Measurements from ENCODE around the gene ETFB. TPM values are rescaled to one million over a fixed set of nuclear protein-coding genes. Genes with fewer than 3 reads are reported as not detected.
A peak's percentile ranks its signal among the peaks of the same experiment; 100 is the strongest.

ETFB gene
- total and polyA plus RNA-seq, 9 of the 15 experiments (the other 6 are each of a cell fraction or from before 2014, with no cell fraction given) = 18.1 to 143 (median 96.1) TPM

GRCh38 chr19:51365965-51366388, at the start of gene ETFB (continued):
- TF ChIP-seq, protein P1, sequence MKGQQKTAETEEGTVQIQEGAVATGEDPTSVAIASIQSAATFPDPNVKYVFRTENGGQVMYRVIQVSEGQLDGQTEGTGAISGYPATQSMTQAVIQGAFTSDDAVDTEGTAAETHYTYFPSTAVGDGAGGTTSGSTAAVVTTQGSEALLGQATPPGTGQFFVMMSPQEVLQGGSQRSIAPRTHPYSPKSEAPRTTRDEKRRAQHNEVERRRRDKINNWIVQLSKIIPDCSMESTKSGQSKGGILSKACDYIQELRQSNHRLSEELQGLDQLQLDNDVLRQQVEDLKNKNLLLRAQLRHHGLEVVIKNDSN (CRISPR knock-in tag; IDR thresholded peaks at IDR 0.05) = no peak; the same call in 1 of the 2 replicates
- TF ChIP-seq AFF4 (CRISPR knock-in tag; IDR thresholded peaks at IDR 0.05) (peak; percentile 53; the same call in 1 of the 2 replicates), ILK (tag; IDR thresholded peaks at IDR 0.05; ENCODE audit: borderline replicate concordance, low read depth) (no peak), EZH2 (IDR thresholded peaks at IDR 0.05; ENCODE audit: borderline replicate concordance, low read depth, low read length) (no peak), BACH1 (tag; IDR thresholded peaks at IDR 0.05) (no peak), KHSRP (IDR thresholded peaks at IDR 0.05) (no peak), ZBTB17 (CRISPR knock-in tag; IDR thresholded peaks at IDR 0.05) (no peak), SIN3B (IDR thresholded peaks at IDR 0.05; ENCODE audit: low read depth) (no peak), TFAM (CRISPR knock-in tag; conservative IDR thresholded peaks at IDR 0.05) (no peak), KAT7 (CRISPR knock-in tag; IDR thresholded peaks at IDR 0.05; ENCODE audit: borderline replicate concordance) (0 out of 2 replicates have a peak, but pooled peaks have one; percentile 73), TAF7 (tag; IDR thresholded peaks at IDR 0.05) (peak; percentile 36; the same call in 1 of the 2 replicates), EP400 (IDR thresholded peaks at IDR 0.05) (peak; percentile 74), HDAC1 (IDR thresholded peaks at IDR 0.05) (peak in 1 of 2 experiments; percentile 51; a peak in 2 of 4 replicates), ZNF561 (CRISPR knock-in tag; conservative IDR thresholded peaks at IDR 0.05) (no peak), RBFOX2 (IDR thresholded peaks at IDR 0.05; ENCODE audit: low read depth, low read length) (peak; percentile 76), BRD4 (IDR thresholded peaks at IDR 0.05) (0 out of 2 replicates have a peak, but pooled peaks have one; percentile 45), NCOA2 (IDR thresholded peaks at IDR 0.05; ENCODE audit: partially characterized antibody in 2 of 2) (no peak), ZNF134 (CRISPR knock-in tag; conservative IDR thresholded peaks at IDR 0.05) (no peak), XRCC5 (IDR thresholded peaks at IDR 0.05; ENCODE audit: low read depth, low read length) (no peak)
- TF ChIP-seq, protein P2, sequence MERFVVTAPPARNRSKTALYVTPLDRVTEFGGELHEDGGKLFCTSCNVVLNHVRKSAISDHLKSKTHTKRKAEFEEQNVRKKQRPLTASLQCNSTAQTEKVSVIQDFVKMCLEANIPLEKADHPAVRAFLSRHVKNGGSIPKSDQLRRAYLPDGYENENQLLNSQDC (CRISPR knock-in tag; IDR thresholded peaks at IDR 0.05) = no peak
- TF ChIP-seq, protein P3, sequence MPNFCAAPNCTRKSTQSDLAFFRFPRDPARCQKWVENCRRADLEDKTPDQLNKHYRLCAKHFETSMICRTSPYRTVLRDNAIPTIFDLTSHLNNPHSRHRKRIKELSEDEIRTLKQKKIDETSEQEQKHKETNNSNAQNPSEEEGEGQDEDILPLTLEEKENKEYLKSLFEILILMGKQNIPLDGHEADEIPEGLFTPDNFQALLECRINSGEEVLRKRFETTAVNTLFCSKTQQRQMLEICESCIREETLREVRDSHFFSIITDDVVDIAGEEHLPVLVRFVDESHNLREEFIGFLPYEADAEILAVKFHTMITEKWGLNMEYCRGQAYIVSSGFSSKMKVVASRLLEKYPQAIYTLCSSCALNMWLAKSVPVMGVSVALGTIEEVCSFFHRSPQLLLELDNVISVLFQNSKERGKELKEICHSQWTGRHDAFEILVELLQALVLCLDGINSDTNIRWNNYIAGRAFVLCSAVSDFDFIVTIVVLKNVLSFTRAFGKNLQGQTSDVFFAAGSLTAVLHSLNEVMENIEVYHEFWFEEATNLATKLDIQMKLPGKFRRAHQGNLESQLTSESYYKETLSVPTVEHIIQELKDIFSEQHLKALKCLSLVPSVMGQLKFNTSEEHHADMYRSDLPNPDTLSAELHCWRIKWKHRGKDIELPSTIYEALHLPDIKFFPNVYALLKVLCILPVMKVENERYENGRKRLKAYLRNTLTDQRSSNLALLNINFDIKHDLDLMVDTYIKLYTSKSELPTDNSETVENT (CRISPR knock-in tag; IDR thresholded peaks at IDR 0.05) = no peak

Measured in K562 (cell line).